AG09319 (cell line): ENCODE data around the gene ERVH48-1.
"Not testable (repeated sequence)": the region's sequence is repeated elsewhere in the genome, so short reads cannot be mapped to it uniquely, and the experiment has no call there.

Source experiments
- DNase-seq: peaks from one replicate; pipeline ENCODE4 v3.0.0-alpha.2; 2010; ENCODE audit warnings: low read depth; ENCODE audit errors: extremely low read depth
- CTCF ChIP-seq: IDR thresholded peaks from 2 replicates; pipeline ENCODE4 v1.5.1; 2011; ENCODE audit warnings: low read depth, mild to moderate bottlenecking, inconsistent platforms, low read length, moderate library complexity

The ERVH48-1 gene

GRCh38 chr21:42925114-42925926 lies at the start of gene ERVH48-1:
Gene ERVH48-1 (minus strand): TSS chr21:42925630. CDS start chr21:42919006, 6,624 bp downstream.
- TF ChIP-seq CTCF, result no peak
- DNase-seq, result no peak

GRCh38 chr21:42973991-42974831 lies 48.8 kb upstream of the ERVH48-1 start, which contains the start of gene PKNOX1:
Gene PKNOX1 (plus strand): TSS chr21:42974562. CDS start chr21:43004382, 29,820 bp downstream.
- peak; percentile 98 for DNase-seq

DNA sequence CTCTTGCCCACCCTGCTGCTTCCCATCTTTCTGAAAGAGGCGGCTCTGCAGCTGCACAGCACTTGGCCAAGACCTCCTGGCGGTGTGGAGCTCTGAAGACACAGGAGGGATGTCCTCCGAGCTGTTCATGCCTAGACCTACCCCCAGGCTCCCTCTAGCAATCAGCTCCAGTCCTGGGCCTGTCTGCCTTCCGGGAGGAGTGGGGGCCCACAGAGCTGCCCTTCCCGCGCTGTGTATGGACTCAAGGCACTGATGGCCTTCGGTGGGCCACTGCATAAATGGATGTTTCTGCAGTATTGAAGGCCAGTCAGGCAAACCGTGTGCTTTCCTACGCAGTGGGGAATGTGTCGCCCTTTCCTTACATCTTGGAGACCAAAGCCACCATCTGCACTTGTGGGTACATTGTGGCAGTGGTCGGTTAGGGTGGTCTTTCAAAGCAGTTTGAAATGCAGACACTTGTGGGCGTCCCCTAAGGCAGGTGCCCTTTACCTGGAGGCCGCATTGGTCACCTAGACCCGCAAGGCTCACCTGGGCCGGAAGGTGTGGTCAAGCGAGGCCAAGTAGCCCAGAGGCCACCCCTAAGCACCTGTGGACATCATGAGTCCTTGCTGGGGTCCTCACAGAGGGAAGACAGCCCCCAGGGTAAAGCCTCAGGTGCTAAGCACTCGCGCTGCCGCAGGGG lies 48.0 kb upstream of the ERVH48-1 start:
- no peak for DNase-seq

More at GRCh38 chr21:42973991-42974831, 48.8 kb upstream of the ERVH48-1 start, which contains the start of gene PKNOX1:
- no peak for TF ChIP-seq CTCF

DNA sequence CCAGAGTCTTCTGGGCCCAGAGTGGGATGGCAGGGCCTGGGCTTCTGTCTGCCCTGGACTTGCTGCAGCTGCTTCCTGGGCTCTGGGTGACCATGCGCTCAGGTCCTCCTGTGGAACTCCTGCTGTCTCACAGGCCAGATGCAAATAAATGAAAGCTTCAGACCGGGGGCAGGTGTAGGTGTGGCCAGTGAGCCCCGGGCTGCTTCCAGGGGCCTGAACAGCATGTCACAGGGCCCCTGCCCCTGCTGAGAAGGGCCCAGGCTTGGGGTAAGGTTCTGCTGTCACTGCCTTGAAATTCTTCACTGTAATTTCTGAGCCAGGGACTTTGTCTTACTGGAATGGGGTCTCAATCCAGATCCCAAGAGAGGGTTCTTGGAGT lies 46.5 kb upstream of the ERVH48-1 start:
- TF ChIP-seq CTCF, result no peak
- no peak for DNase-seq

More for the DNA sequence above, 48.0 kb upstream of the ERVH48-1 start:
- TF ChIP-seq CTCF, result no peak

DNA sequence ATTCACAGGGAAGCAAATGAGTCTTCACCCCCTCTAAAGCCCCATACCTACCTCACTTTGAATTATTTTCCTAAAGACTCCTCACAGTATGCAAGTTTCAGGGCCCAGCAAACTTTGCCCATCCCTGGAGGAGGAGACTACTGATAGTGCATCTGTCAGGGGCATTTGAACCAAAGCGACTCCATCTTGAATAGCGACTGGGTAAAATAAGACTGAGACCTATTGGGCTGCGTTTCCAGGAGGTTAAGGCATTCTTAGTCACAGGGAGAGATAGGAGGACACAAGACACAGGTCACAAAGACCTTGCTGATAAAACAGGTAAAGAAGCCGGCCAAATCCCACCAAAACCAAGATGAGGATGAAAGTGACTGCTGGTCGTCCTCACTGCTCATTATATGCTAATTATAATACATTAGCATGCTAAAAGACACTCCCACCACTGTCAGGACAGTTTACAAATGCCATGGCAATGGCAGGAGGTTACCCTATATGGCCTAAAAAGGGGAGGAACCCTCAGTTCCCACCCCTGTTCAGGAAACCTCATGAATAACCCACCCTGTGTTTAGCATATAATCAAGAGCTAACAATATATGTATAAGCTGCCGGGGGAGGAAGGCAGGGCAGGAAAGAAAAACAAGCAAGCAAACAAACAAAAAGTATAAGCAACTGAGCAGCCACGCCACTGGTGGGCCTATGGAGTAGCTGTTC lies 45.7 kb upstream of the ERVH48-1 start:
- TF ChIP-seq CTCF, result no peak
- no peak for DNase-seq

DNA sequence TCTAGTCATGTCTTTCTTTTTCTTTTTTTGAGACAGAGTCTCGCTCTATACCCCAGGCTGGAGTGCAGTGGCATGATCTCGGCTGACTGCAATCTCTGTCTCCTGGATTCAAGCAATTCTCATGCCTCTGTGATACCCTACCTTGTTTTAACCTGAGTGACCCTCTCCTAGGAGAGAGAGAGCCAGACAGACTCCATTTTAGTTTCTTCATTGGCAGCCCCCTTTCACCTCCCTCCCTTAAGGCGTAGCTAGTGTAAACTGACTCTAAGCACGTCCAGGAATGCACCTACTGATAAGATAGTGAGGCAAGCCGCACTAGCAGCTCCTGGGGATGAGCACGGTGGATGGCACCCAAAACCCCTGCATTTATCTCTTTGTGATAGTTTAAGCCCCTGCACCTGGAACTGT lies 43.8 kb upstream of the ERVH48-1 start:
- TF ChIP-seq CTCF, result no peak
- no peak for DNase-seq

GRCh38 chr21:42967616-42968015 lies 42.2 kb upstream of the ERVH48-1 start:
- DNase-seq, result not testable (repeated sequence)
